WTC11 (cell line): ENCODE results near the gene DTL. TPM values are rescaled to one million over a fixed set of nuclear protein-coding genes. Genes with fewer than 3 reads are reported as not detected.
A peak's percentile ranks its signal among the peaks of the same experiment; 100 is the strongest.

Source experiments
- ATAC-seq: fragments of 200-7000 bp; cut with Tn5 transposase; 2 replicates; pipeline ENCODE4 v1.10.0; 2021; ENCODE audit warnings: mild to moderate bottlenecking, moderate library complexity
- CTCF ChIA-PET: fragments of 300-600 bp; sonication (Branson Sonifier 250); formaldehyde crosslinking; loops from one replicate; lab custom pipeline; 2021; ENCODE audit warnings: antibody characterized with exemption; lab: Charles Lee
- POLR2A ChIA-PET: fragments of 350-600 bp; sonication (Branson Sonifier 250); formaldehyde crosslinking; loops from one replicate; lab custom pipeline; 2021; ENCODE audit warnings: antibody characterized with exemption; lab: Charles Lee
- DNase-seq: peaks from one replicate; pipeline ENCODE4 v3.0.0; 2021; ENCODE audit warnings: low spot score
- H3K27ac Mint-ChIP-seq: 2 replicates; pipeline ENCODE4 v1.8.0; 2021; ENCODE audit warnings: mixed read lengths
- H3K27me3 Mint-ChIP-seq: 2 replicates; pipeline ENCODE4 v1.8.0; 2021; ENCODE audit warnings: low read depth, mild to moderate bottlenecking, moderate library complexity, mixed read lengths
- H3K36me3 Mint-ChIP-seq: 2 replicates; pipeline ENCODE4 v1.8.0; 2021; ENCODE audit warnings: mixed read lengths
- H3K4me1 Mint-ChIP-seq: 2 replicates; pipeline ENCODE4 v1.8.0; 2022; ENCODE audit warnings: mixed read lengths
- H3K4me3 Mint-ChIP-seq: 2 replicates; pipeline ENCODE4 v1.8.0; 2021; ENCODE audit warnings: mild to moderate bottlenecking, moderate library complexity, mixed read lengths
- H3K9me3 Mint-ChIP-seq: 2 replicates; pipeline ENCODE4 v1.8.0; 2021; ENCODE audit warnings: mixed read lengths
- ARID4B ChIP-seq: sonication (generic); formaldehyde crosslinking; IDR thresholded peaks from 2 replicates; pipeline ENCODE4 v1.8.0; 2023; ENCODE audit warnings: missing genetic modification reagents, mild to moderate bottlenecking, borderline replicate concordance
- ETV6 ChIP-seq: sonication (generic); formaldehyde crosslinking; IDR thresholded peaks from 2 replicates; pipeline ENCODE4 v1.8.1; 2022; ENCODE audit warnings: mild to moderate bottlenecking, missing genetic modification reagents
- FOXJ3 ChIP-seq: sonication (generic); formaldehyde crosslinking; IDR thresholded peaks from 2 replicates; pipeline ENCODE4 v1.9.0; 2021; ENCODE audit warnings: missing genetic modification reagents, mild to moderate bottlenecking, borderline replicate concordance
- FOXP1 ChIP-seq: sonication (generic); formaldehyde crosslinking; IDR thresholded peaks from 2 replicates; pipeline ENCODE4 v1.8.0; 2022; ENCODE audit warnings: missing genetic modification reagents, mild to moderate bottlenecking, moderate library complexity, borderline replicate concordance
- IRF2 ChIP-seq: sonication (generic); formaldehyde crosslinking; IDR thresholded peaks from 2 replicates; pipeline ENCODE4 v1.8.0; 2022; ENCODE audit warnings: low read depth, missing genetic modification reagents, borderline replicate concordance
- JAZF1 ChIP-seq: fragments of 250-450 bp; sonication (Bioruptor Pico); IDR thresholded peaks from 2 replicates; pipeline ENCODE4 v1.9.0; 2021; ENCODE audit warnings: moderate library complexity, mild to moderate bottlenecking, inconsistent platforms
- MXD4 ChIP-seq: fragments of 250-450 bp; sonication (Bioruptor Pico); IDR thresholded peaks from 2 replicates; pipeline ENCODE4 v1.8.0; 2021; ENCODE audit warnings: mild to moderate bottlenecking, moderate library complexity, borderline replicate concordance
- NFE2L1 ChIP-seq: sonication (generic); formaldehyde crosslinking; IDR thresholded peaks from 2 replicates; pipeline ENCODE4 v1.8.1; 2023; ENCODE audit warnings: missing genetic modification reagents
- NFYB ChIP-seq: sonication (generic); formaldehyde crosslinking; conservative IDR thresholded peaks from 2 replicates; pipeline ENCODE4 v1.8.0; 2022; ENCODE audit warnings: low read depth, missing genetic modification reagents
- TCF7 ChIP-seq: sonication (generic); formaldehyde crosslinking; IDR thresholded peaks from 2 replicates; pipeline ENCODE4 v1.8.0; 2022; ENCODE audit warnings: mild to moderate bottlenecking, low read depth, missing genetic modification reagents, moderate library complexity
- ZBTB43 ChIP-seq: sonication (generic); formaldehyde crosslinking; IDR thresholded peaks from 2 replicates; pipeline ENCODE4 v1.8.1; 2023; ENCODE audit warnings: mild to moderate bottlenecking, missing genetic modification reagents
- ZNF532 ChIP-seq: fragments of 250-450 bp; sonication (Bioruptor Pico); IDR thresholded peaks from 2 replicates; pipeline ENCODE4 v1.9.0; 2021; ENCODE audit warnings: mild to moderate bottlenecking, borderline replicate concordance
- total RNA-seq: library from RNA; stranded (reverse); gene quantifications from 3 replicates; pipeline ENCODE4 v1.2.3, GENCODE V29; 2021
- TF ChIP-seq, protein P1 (sequence below): sonication (generic); formaldehyde crosslinking; IDR thresholded peaks from 2 replicates; pipeline ENCODE4 v1.8.0; 2022; ENCODE audit warnings: mild to moderate bottlenecking, missing genetic modification reagents
- TF ChIP-seq, protein P2 (sequence below): sonication (generic); formaldehyde crosslinking; IDR thresholded peaks from 2 replicates; pipeline ENCODE4 v1.8.1; 2023; ENCODE audit warnings: mild to moderate bottlenecking, missing genetic modification reagents

DTL gene
- total RNA-seq, 1 experiment from 2014 or later: 52.3 TPM

- POLR2A ChIA-PET: no interaction called here
- H3K36me3 Mint-ChIP-seq: no peaks in the 10 kb centered on the region
- TF ChIP-seq TCF7 (CRISPR knock-in tag): no peak
- TF ChIP-seq NFE2L1 (CRISPR knock-in tag): no peak
- no peak for TF ChIP-seq ETV6 (CRISPR knock-in tag)
- TF ChIP-seq MXD4 (CRISPR knock-in tag): no peak
- TF ChIP-seq JAZF1 (CRISPR knock-in tag): no peak
- no peak for TF ChIP-seq ZNF532 (CRISPR knock-in tag)
- TF ChIP-seq FOXJ3 (CRISPR knock-in tag): no peak
- TF ChIP-seq IRF2 (CRISPR knock-in tag): no peak
- no peak for TF ChIP-seq NFYB (CRISPR knock-in tag)
- TF ChIP-seq, protein P1, sequence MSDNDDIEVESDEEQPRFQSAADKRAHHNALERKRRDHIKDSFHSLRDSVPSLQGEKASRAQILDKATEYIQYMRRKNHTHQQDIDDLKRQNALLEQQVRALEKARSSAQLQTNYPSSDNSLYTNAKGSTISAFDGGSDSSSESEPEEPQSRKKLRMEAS (CRISPR knock-in tag): no peak
- no peak for TF ChIP-seq ARID4B (CRISPR knock-in tag)
- no peak for TF ChIP-seq ZBTB43 (CRISPR knock-in tag)
- TF ChIP-seq FOXP1: no peak
- TF ChIP-seq, protein P2, sequence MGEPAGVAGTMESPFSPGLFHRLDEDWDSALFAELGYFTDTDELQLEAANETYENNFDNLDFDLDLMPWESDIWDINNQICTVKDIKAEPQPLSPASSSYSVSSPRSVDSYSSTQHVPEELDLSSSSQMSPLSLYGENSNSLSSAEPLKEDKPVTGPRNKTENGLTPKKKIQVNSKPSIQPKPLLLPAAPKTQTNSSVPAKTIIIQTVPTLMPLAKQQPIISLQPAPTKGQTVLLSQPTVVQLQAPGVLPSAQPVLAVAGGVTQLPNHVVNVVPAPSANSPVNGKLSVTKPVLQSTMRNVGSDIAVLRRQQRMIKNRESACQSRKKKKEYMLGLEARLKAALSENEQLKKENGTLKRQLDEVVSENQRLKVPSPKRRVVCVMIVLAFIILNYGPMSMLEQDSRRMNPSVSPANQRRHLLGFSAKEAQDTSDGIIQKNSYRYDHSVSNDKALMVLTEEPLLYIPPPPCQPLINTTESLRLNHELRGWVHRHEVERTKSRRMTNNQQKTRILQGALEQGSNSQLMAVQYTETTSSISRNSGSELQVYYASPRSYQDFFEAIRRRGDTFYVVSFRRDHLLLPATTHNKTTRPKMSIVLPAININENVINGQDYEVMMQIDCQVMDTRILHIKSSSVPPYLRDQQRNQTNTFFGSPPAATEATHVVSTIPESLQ: no peak
- TF ChIP-seq, all 79 proteins: peak for 0
- DNase-seq: no peak
- no peaks in the 10 kb centered on the region for H3K9me3 Mint-ChIP-seq
- H3K4me1 Mint-ChIP-seq: peaks cover 3% of the 10 kb centered on the region; the same call in 1 of the 2 replicates
- no peak overlapping the region for H3K27ac Mint-ChIP-seq
- CTCF ChIA-PET: no interaction called here
- no peaks in the 10 kb centered on the region for H3K27me3 Mint-ChIP-seq
- no peak overlapping the region for H3K4me3 Mint-ChIP-seq
- 0 out of 2 replicates have a peak, but pooled peaks have one; percentile 28 for ATAC-seq
These were observed 78.2 kb downstream of the DTL start for GRCh38 chr1:212113706-212114105.
